Ishikawa (cell line): ENCODE measurements around the gene AUTS2.

Experiments
- CEBPB ChIP-seq: IDR thresholded peaks from 2 replicates; pipeline ENCODE4 v1.6.1; 2012
- EP300 ChIP-seq: IDR thresholded peaks from 2 replicates; pipeline ENCODE4 v1.6.1; 2012; ENCODE audit warnings: borderline replicate concordance
- FOXM1 ChIP-seq: IDR thresholded peaks from 2 replicates; pipeline ENCODE4 v1.6.1; 2012; ENCODE audit warnings: low read depth, borderline replicate concordance
- RAD21 ChIP-seq: IDR thresholded peaks from 2 replicates; pipeline ENCODE4 v1.6.1; 2012; ENCODE audit warnings: low read depth
- TAF1 ChIP-seq: IDR thresholded peaks from 2 replicates; pipeline ENCODE4 v1.6.1; 2012; ENCODE audit warnings: low read depth, mild to moderate bottlenecking
- YY1 ChIP-seq: IDR thresholded peaks from 2 replicates; pipeline ENCODE4 v1.6.1; 2012; ENCODE audit warnings: low read depth
- TF ChIP-seq, protein P1 (sequence below): IDR thresholded peaks from 2 replicates; pipeline ENCODE4 v1.6.1; 2012; ENCODE audit warnings: low read depth, mild to moderate bottlenecking

- TF ChIP-seq TAF1 (no peak), EP300 (no peak), CEBPB (no peak), YY1 (no peak), FOXM1 (no peak), RAD21 (no peak)
- TF ChIP-seq, protein P1, sequence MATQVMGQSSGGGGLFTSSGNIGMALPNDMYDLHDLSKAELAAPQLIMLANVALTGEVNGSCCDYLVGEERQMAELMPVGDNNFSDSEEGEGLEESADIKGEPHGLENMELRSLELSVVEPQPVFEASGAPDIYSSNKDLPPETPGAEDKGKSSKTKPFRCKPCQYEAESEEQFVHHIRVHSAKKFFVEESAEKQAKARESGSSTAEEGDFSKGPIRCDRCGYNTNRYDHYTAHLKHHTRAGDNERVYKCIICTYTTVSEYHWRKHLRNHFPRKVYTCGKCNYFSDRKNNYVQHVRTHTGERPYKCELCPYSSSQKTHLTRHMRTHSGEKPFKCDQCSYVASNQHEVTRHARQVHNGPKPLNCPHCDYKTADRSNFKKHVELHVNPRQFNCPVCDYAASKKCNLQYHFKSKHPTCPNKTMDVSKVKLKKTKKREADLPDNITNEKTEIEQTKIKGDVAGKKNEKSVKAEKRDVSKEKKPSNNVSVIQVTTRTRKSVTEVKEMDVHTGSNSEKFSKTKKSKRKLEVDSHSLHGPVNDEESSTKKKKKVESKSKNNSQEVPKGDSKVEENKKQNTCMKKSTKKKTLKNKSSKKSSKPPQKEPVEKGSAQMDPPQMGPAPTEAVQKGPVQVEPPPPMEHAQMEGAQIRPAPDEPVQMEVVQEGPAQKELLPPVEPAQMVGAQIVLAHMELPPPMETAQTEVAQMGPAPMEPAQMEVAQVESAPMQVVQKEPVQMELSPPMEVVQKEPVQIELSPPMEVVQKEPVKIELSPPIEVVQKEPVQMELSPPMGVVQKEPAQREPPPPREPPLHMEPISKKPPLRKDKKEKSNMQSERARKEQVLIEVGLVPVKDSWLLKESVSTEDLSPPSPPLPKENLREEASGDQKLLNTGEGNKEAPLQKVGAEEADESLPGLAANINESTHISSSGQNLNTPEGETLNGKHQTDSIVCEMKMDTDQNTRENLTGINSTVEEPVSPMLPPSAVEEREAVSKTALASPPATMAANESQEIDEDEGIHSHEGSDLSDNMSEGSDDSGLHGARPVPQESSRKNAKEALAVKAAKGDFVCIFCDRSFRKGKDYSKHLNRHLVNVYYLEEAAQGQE: no peak
These were observed 644.6 kb downstream of the AUTS2 start for GRCh38 chr7:70242826-70243225.
